MM.1S (cell line): ENCODE results near the gene SDF4.

Experiments
- CTCF ChIP-seq: fragments of 300-600 bp; sonication (generic); IDR thresholded peaks from 2 replicates; pipeline ENCODE4 v1.5.1; 2016; ENCODE audit warnings: antibody characterized with exemption, low read length, mixed read lengths
- EZH2 ChIP-seq: fragments of 300-600 bp; sonication (generic); optimal IDR thresholded peaks from 2 replicates; pipeline ENCODE3; 2017; ENCODE audit warnings: low read depth, mild to moderate bottlenecking, antibody characterized with exemption, low read length, mixed read lengths
- EZH2phosphoT487 ChIP-seq: fragments of 300-600 bp; sonication (generic); IDR thresholded peaks from 2 replicates; pipeline ENCODE4 v1.6.1; 2018; ENCODE audit warnings: antibody characterized with exemption, low read length

GRCh38 chr1:1229770-1230169 lies 2.0 kb downstream of the SDF4 start:
- no peak for TF ChIP-seq EZH2
- TF ChIP-seq CTCF: no peak
- TF ChIP-seq EZH2phosphoT487: no peak
